ENCODE measurements around the gene NFYC.

DNA sequence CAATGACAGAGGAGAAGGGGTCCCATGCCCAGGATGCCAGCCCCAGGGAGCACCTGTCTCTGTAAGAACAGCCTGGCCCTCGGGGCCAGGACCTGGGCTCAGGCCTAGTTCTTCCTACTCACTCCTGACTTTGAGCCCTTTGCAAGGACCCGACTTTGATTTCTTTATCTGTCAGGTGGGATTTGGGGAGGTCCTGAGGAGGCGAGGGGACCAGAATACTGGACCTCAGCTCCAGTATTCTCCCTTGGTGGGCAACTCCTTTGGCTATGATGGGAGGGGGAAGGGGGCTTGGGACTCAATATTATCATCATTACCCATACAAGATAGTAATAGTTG lies 110.2 kb downstream of the NFYC start:
- TF ChIP-seq EZH2 (IDR thresholded peaks at IDR 0.05; ENCODE audit: insufficient read depth, poor library complexity, severe bottlenecking) (no peak), EZH2phosphoT487 (IDR thresholded peaks at IDR 0.05; ENCODE audit: insufficient read depth, low read depth) (no peak)
